CD8-positive, alpha-beta memory T cell (primary cell): ENCODE measurements around the gene RPL36. TPM values are rescaled to one million over a fixed set of nuclear protein-coding genes. Genes with fewer than 3 reads are reported as not detected.
"Not testable (repeated sequence)": the region's sequence is repeated elsewhere in the genome, so short reads cannot be mapped to it uniquely, and the experiment has no call there.

Experiments
- CTCF ChIA-PET: fragments of 350-600 bp; sonication (Branson Sonifier 250); formaldehyde crosslinking; loops from one replicate; lab custom pipeline; 2021; ENCODE audit warnings: antibody characterized with exemption; lab: Charles Lee
- POLR2A ChIA-PET: fragments of 350-600 bp; sonication (Branson Sonifier 250); formaldehyde crosslinking; loops from one replicate; lab custom pipeline; 2021; ENCODE audit warnings: antibody characterized with exemption; lab: Charles Lee
- DNase-seq, 5 donors: peaks; one replicate each; pipeline versions ENCODE4 v3.0.0 to v3.0.0-alpha.2; 2020 to 2022; ENCODE audit warnings: mixed read lengths in 1 of 5
- H3K27ac ChIP-seq: one replicate; pipeline ENCODE4 v1.7.0; 2013; ENCODE audit warnings: low read depth, mild to moderate bottlenecking, low read length, moderate library complexity
- H3K27me3 ChIP-seq: 2 replicates; pipeline ENCODE4 v1.7.0; 2013; ENCODE audit warnings: low read length, mild to moderate bottlenecking; ENCODE audit not compliant: insufficient read depth, poor library complexity, severe bottlenecking
- H3K36me3 ChIP-seq: 2 replicates; pipeline ENCODE4 v1.7.0; 2013; ENCODE audit warnings: mild to moderate bottlenecking, low read length, moderate library complexity; ENCODE audit not compliant: insufficient read depth
- H3K4me1 ChIP-seq: 2 replicates; pipeline ENCODE4 v1.7.0; 2013; ENCODE audit warnings: mild to moderate bottlenecking, low read length, moderate library complexity; ENCODE audit not compliant: insufficient read depth
- H3K4me3 ChIP-seq: 2 replicates; pipeline ENCODE4 v1.7.0; 2013; ENCODE audit warnings: mild to moderate bottlenecking, low read length
- H3K9me3 ChIP-seq: 2 replicates; pipeline ENCODE4 v1.7.0; 2013; ENCODE audit warnings: mild to moderate bottlenecking, low read length
- H3K27ac Mint-ChIP-seq, 8 donors: one replicate each; pipeline ENCODE4 v1.8.0; 2020 to 2021; ENCODE audit warnings: mixed read lengths in 8 of 8, mild to moderate bottlenecking in 6 of 8, inconsistent platforms in 3 of 8, moderate library complexity in 3 of 8
- H3K27me3 Mint-ChIP-seq, 2 donors: one replicate each; pipeline ENCODE4 v1.8.0; 2020 to 2021; ENCODE audit warnings: mixed read lengths in 2 of 2, mild to moderate bottlenecking in 1 of 2, moderate library complexity in 1 of 2
- H3K36me3 Mint-ChIP-seq, 3 donors: one replicate each; pipeline ENCODE4 v1.8.0; 2020 to 2021; ENCODE audit warnings: mixed read lengths in 3 of 3, inconsistent platforms in 1 of 3, mild to moderate bottlenecking in 1 of 3
- H3K4me1 Mint-ChIP-seq, 3 donors: one replicate each; pipeline ENCODE4 v1.8.0; 2020 to 2021; ENCODE audit warnings: mixed read lengths in 3 of 3, inconsistent platforms in 1 of 3, mild to moderate bottlenecking in 1 of 3
- H3K4me3 Mint-ChIP-seq, 7 donors: one replicate each; pipeline ENCODE4 v1.8.0; 2020 to 2021; ENCODE audit warnings: mixed read lengths in 7 of 7, mild to moderate bottlenecking in 6 of 7, moderate library complexity in 4 of 7, inconsistent platforms in 2 of 7
- H3K9me3 Mint-ChIP-seq, 5 donors: one replicate each; pipeline ENCODE4 v1.8.0; 2020 to 2022; ENCODE audit warnings: mixed read lengths in 5 of 5, mild to moderate bottlenecking in 3 of 5, moderate library complexity in 2 of 5, inconsistent platforms in 1 of 5
- polyA plus RNA-seq: library from polyadenylated mRNA; unstranded; fragments of 300-500 nt; fragmentation: Illumina TruSeq; gene quantifications from one replicate; pipeline ENCODE4 v1.2.3, GENCODE V29; 2021
- total RNA-seq, 2 experiments: library from RNA; stranded (reverse); gene quantifications; one replicate each; pipeline ENCODE4 v1.2.3, GENCODE V29; 2021

RPL36 gene
- total and polyA plus RNA-seq, 3 experiments from 2014 or later: 1,478 to 2,003 (median 1,485) TPM

DNA sequence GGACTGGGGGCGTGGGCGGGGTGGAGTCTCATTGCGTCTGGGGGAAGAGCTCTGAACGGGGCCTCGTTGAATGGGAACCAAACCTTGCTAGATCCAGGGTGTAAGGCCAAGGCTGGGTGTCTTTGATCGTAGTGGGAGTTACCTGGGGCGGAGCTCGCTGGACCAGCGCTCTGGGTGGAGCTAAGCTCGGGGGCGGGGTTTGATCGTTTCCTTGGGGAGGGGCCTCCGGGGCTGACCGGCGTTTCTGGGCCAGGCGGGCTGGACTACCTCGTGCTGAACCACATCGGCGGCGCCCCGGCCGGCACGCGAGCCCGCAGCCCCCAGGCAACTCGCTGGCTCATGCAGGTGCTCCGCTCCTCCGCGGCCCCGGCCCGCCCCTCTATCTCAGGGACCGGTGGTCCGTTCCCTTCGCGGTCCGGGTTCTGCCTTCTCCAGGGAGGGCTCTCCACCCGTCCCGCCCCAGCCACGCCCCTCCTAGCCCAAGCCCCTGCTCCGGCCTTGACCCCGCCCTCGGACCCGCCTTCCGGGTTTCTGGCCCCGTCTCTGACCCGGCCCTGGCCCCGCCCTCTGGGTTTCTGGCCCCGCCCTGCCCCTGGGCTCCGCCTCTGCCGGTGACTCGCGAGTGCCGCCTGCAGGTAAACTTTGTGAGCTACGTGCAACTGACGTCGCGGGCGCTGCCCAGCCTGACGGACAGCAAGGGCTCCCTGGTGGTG is 3.3 kb upstream of the RPL36 start:
- peak overlapping the region; percentile 79 to 95 (median 88) for H3K27ac Mint-ChIP-seq
- ChIA-PET CTCF (interaction anchor here (0.6 to 4.7 kb wide), 12 partner anchors 9 to 218 kb away, joined by 3 to 35 read pairs (median 4); partner anchors contain the start of genes CATSPERD, LONP1, SAFB and SAFB2), POLR2A (interaction anchor here (0.8 to 2.5 kb wide), 5 partner anchors 29 to 896 kb away, joined by 3 to 15 read pairs (median 6); partner anchors contain the start of genes FEM1A, SAFB and SAFB2)

DNA sequence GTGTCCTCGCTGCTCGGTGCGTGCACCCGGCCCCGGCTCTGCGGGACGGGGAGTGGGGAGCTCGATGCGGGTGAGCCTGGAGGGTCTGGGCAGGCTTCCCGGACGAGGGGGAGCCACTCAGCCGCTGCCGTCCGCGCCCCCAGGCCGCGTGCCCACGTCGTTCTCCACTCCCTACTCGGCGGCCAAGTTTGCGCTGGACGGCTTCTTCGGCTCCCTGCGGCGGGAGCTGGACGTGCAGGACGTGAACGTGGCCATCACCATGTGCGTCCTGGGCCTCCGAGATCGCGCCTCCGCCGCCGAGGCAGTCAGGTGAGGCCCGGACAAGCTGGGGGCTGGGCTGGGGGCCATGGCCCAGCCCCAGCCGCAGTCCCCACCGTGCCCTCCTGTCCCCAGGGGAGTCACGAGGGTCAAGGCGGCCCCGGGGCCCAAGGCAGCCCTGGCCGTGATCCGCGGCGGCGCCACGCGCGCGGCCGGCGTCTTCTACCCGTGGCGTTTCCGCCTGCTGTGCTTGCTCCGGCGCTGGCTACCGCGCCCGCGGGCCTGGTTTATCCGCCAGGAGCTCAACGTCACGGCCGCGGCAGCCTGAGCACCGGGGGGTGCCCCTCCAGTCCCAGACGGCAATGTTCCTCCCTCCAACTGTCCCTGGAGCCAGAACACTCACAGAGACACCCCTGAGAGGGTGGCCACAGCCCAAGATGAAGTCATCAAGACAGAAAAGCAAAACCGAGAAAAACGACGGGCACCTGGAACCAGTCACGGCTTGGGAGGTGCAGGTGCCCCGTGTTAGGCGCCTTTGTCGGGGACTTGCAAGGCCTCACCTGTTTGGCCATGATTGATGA is 2.5 kb upstream of the RPL36 start:
- Mint-ChIP-seq H3K27me3 (no peaks in the 10 kb centered on the region), H3K36me3 (peaks cover 0 to 24% (median 0%) of the 10 kb centered on the region in 3 donors), H3K4me3 (peak overlapping the region in 5 of 7 donors; percentile 80 to 86 (median 85)), H3K27ac (peak overlapping the region in 2 of 8 donors; percentile 74 to 79), H3K4me1 (peaks cover 25 to 51% (median 26%) of the 10 kb centered on the region in 3 donors), H3K9me3 (no peaks in the 10 kb centered on the region)
- Histone ChIP-seq H3K27me3 (no peaks in the 10 kb centered on the region), H3K27ac (no peak overlapping the region), H3K9me3 (no peaks in the 10 kb centered on the region), H3K4me3 (peak overlapping the region; percentile 56), H3K4me1 (peaks cover 16% of the 10 kb centered on the region), H3K36me3 (peaks cover 4% of the 10 kb centered on the region)
- no peak for DNase-seq
- CTCF ChIA-PET: interaction anchor here (0.6 to 4.7 kb wide), 11 partner anchors 10 to 217 kb away, joined by 3 to 35 read pairs (median 4); partner anchors contain the start of genes CATSPERD, LONP1, SAFB and SAFB2
- POLR2A ChIA-PET: interaction anchor here (0.9 to 2.5 kb wide), 4 partner anchors 28 to 68 kb away, joined by 4 to 15 read pairs (median 9); partner anchors contain the start of genes SAFB and SAFB2

More for the DNA sequence above, 3.3 kb upstream of the RPL36 start:
- H3K4me1 Mint-ChIP-seq: peaks cover 26 to 47% (median 26%) of the 10 kb centered on the region in 3 donors
- DNase-seq: peak; percentile 87 to 95 (median 93)
- H3K36me3 Mint-ChIP-seq: peaks cover 0 to 17% (median 0%) of the 10 kb centered on the region in 3 donors
- Histone ChIP-seq H3K36me3 (no peaks in the 10 kb centered on the region), H3K4me3 (peak overlapping the region; percentile 56), H3K27me3 (no peaks in the 10 kb centered on the region), H3K4me1 (peaks cover 17% of the 10 kb centered on the region), H3K9me3 (no peaks in the 10 kb centered on the region), H3K27ac (peak overlapping the region; percentile 54)
- peak overlapping the region; percentile 80 to 95 (median 85) for H3K4me3 Mint-ChIP-seq
- H3K9me3 Mint-ChIP-seq: no peaks in the 10 kb centered on the region
- H3K27me3 Mint-ChIP-seq: peaks cover 0 to 2% of the 10 kb centered on the region in 2 donors

- H3K4me1 ChIP-seq: peaks cover 16% of the 10 kb centered on the region
- ChIA-PET CTCF (interaction anchor here (1.8 to 4.7 kb wide), 5 partner anchors 11 to 66 kb away, joined by 5 to 47 read pairs (median 19); partner anchors contain the start of genes CATSPERD, LONP1, SAFB and SAFB2), POLR2A (interaction anchor here (0.9 to 2.1 kb wide), 3 partner anchors 30 to 68 kb away, joined by 3 to 12 read pairs (median 4); no protein-coding TSS in a partner anchor)
- H3K36me3 ChIP-seq: peaks cover 11% of the 10 kb centered on the region
- not testable (repeated sequence) for H3K9me3 ChIP-seq, H3K27me3 Mint-ChIP-seq, H3K4me3 ChIP-seq, H3K9me3 Mint-ChIP-seq, DNase-seq, H3K27me3 ChIP-seq, H3K27ac ChIP-seq
- H3K4me3 Mint-ChIP-seq: peak overlapping the region; percentile 54 to 85 (median 67)
- peaks cover 0 to 32% (median 0%) of the 10 kb centered on the region in 3 donors for H3K36me3 Mint-ChIP-seq
- peaks cover 24 to 59% (median 28%) of the 10 kb centered on the region in 3 donors for H3K4me1 Mint-ChIP-seq
- peak overlapping the region in 4 of 8 donors; percentile 49 to 77 (median 60) for H3K27ac Mint-ChIP-seq
These were observed 1.7 kb upstream of the RPL36 start for GRCh38 chr19:5688262-5688881.

DNA sequence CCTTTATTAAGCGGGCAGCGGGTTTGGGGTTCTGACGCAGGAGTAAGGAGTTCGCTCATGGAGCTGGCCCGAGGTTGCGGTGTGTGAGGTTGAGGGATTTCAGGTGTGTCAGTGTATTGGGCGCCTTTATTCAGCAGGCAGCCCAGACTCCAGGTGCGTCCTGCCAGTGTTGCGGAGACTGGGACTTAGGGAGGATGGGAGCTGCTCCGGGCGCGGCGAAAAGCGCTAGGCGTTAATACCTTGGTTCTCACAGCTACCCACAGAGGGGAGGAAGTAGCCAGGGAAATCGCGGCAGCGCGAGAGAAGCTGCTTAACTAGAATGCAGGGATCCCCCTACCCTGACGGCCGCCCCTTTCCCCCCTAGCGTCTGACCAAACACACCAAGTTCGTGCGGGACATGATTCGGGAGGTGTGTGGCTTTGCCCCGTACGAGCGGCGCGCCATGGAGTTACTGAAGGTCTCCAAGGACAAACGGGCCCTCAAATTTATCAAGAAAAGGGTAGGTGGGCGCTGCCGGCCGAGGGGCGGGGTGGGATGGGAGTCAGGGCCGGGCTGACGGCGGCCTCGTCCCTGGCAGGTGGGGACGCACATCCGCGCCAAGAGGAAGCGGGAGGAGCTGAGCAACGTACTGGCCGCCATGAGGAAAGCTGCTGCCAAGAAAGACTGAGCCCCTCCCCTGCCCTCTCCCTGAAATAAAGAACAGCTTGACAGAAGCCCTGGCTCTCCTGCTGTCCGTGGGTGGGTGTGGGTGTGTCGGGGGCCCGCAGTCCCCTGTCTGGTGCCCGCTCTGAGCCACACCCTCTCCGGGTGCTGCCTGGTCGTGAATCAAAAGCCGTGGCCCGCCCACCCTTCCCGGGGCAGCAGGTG is 1.1 kb downstream of the RPL36 start:
- Mint-ChIP-seq H3K4me1 (peaks cover 24 to 58% (median 27%) of the 10 kb centered on the region in 3 donors), H3K9me3 (no peaks in the 10 kb centered on the region)

GRCh38 chr19:5691822-5692722 is 2.0 kb downstream of the RPL36 start:
- Histone ChIP-seq H3K9me3 (no peaks in the 10 kb centered on the region), H3K27ac (peak overlapping the region; percentile 89), H3K27me3 (no peaks in the 10 kb centered on the region), H3K36me3 (peaks cover 12% of the 10 kb centered on the region), H3K4me1 (peaks cover 16% of the 10 kb centered on the region), H3K4me3 (no peak overlapping the region)
- DNase-seq: no peak
- Mint-ChIP-seq H3K36me3 (peaks cover 0 to 60% (median 0%) of the 10 kb centered on the region in 3 donors), H3K27ac (peak overlapping the region; percentile 66 to 97 (median 92)), H3K4me1 (peaks cover 21 to 50% (median 22%) of the 10 kb centered on the region in 3 donors), H3K4me3 (peak overlapping the region; percentile 66 to 97 (median 94)), H3K27me3 (no peaks in the 10 kb centered on the region), H3K9me3 (no peaks in the 10 kb centered on the region)
- POLR2A ChIA-PET: interaction anchor here (0.5 to 2.4 kb wide), 4 partner anchors 10 to 36 kb away, joined by 3 to 28 read pairs (median 4); partner anchors contain the start of genes CATSPERD and LONP1
- CTCF ChIA-PET: interaction anchor here (1.5 to 3.5 kb wide), 2 partner anchors 27 to 29 kb away, joined by 3 to 47 read pairs; partner anchors contain the start of genes CATSPERD and LONP1

More for the DNA sequence above, 1.1 kb downstream of the RPL36 start:
- peaks cover 0 to 54% (median 0%) of the 10 kb centered on the region in 3 donors for H3K36me3 Mint-ChIP-seq
- Histone ChIP-seq H3K27me3 (no peaks in the 10 kb centered on the region), H3K27ac (peak overlapping the region; percentile 89), H3K9me3 (no peaks in the 10 kb centered on the region), H3K36me3 (peaks cover 12% of the 10 kb centered on the region), H3K4me3 (peak overlapping the region; percentile 97), H3K4me1 (peaks cover 16% of the 10 kb centered on the region)
- ChIA-PET POLR2A (interaction anchor here (0.5 to 2.4 kb wide), 9 partner anchors 9 to 1158 kb away, joined by 3 to 28 read pairs (median 4); partner anchors contain the start of genes CATSPERD, LONP1, SAFB and SAFB2), CTCF (interaction anchor here (1.0 to 3.5 kb wide), 2 partner anchors 9 to 28 kb away, joined by 6 to 47 read pairs; partner anchors contain the start of genes CATSPERD and LONP1)
- no peaks in the 10 kb centered on the region for H3K27me3 Mint-ChIP-seq
- H3K27ac Mint-ChIP-seq: peak overlapping the region; percentile 90 to 99 (median 97)
- peak; percentile 28 to 65 (median 28) for DNase-seq
- H3K4me3 Mint-ChIP-seq: peak overlapping the region; percentile 91 to 97 (median 95)
